Panc1 (cell line): ENCODE results near the gene MYO1B.

Experiments used
- CTCF ChIP-seq: fragments of 450-650 bp; IDR thresholded peaks from 2 replicates; pipeline ENCODE4 v1.5.1; 2017; ENCODE audit warnings: mild to moderate bottlenecking
- POLR2AphosphoS5 ChIP-seq: IDR thresholded peaks from 2 replicates; pipeline ENCODE4 v1.6.1; 2012; ENCODE audit warnings: mild to moderate bottlenecking, low read depth, low read length, moderate library complexity
- SIN3A ChIP-seq: IDR thresholded peaks from 2 replicates; pipeline ENCODE4 v1.6.1; 2012; ENCODE audit warnings: low read depth, mild to moderate bottlenecking, low read length, moderate library complexity, borderline replicate concordance; ENCODE audit not compliant: insufficient read depth
- TCF7L2 ChIP-seq: IDR thresholded peaks from 2 replicates; pipeline ENCODE4 v1.6.1; 2011; ENCODE audit warnings: mild to moderate bottlenecking, low read depth, low read length, inconsistent platforms
- TF ChIP-seq, protein P1 (sequence below), 2 experiments: IDR thresholded peaks; 2 replicates each; pipeline ENCODE4 v1.6.1; 2011 to 2012; ENCODE audit warnings: low read depth in 2 of 2, control low read depth in 1 of 2, low read length in 1 of 2, mild to moderate bottlenecking in 1 of 2, moderate library complexity in 1 of 2; ENCODE audit not compliant: insufficient read depth in 1 of 2

GRCh38 chr2:191247381-191248057, 2.3 kb downstream of the MYO1B start:
- TF ChIP-seq CTCF (no peak), TCF7L2 (no peak), POLR2AphosphoS5 (no peak), SIN3A (no peak)
- TF ChIP-seq, protein P1, sequence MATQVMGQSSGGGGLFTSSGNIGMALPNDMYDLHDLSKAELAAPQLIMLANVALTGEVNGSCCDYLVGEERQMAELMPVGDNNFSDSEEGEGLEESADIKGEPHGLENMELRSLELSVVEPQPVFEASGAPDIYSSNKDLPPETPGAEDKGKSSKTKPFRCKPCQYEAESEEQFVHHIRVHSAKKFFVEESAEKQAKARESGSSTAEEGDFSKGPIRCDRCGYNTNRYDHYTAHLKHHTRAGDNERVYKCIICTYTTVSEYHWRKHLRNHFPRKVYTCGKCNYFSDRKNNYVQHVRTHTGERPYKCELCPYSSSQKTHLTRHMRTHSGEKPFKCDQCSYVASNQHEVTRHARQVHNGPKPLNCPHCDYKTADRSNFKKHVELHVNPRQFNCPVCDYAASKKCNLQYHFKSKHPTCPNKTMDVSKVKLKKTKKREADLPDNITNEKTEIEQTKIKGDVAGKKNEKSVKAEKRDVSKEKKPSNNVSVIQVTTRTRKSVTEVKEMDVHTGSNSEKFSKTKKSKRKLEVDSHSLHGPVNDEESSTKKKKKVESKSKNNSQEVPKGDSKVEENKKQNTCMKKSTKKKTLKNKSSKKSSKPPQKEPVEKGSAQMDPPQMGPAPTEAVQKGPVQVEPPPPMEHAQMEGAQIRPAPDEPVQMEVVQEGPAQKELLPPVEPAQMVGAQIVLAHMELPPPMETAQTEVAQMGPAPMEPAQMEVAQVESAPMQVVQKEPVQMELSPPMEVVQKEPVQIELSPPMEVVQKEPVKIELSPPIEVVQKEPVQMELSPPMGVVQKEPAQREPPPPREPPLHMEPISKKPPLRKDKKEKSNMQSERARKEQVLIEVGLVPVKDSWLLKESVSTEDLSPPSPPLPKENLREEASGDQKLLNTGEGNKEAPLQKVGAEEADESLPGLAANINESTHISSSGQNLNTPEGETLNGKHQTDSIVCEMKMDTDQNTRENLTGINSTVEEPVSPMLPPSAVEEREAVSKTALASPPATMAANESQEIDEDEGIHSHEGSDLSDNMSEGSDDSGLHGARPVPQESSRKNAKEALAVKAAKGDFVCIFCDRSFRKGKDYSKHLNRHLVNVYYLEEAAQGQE (IDR thresholded peaks at IDR 0.05; ENCODE audit: insufficient read depth in 1 of 2, low read depth in 2 of 2, low read length in 1 of 2) = no peak
